Measurements from ENCODE around the gene MMP14. TPM values are rescaled to one million over a fixed set of nuclear protein-coding genes. Genes with fewer than 3 reads are reported as not detected.

The MMP14 gene
- 326 and 383 TPM in 2 replicates for total RNA-seq

DNA sequence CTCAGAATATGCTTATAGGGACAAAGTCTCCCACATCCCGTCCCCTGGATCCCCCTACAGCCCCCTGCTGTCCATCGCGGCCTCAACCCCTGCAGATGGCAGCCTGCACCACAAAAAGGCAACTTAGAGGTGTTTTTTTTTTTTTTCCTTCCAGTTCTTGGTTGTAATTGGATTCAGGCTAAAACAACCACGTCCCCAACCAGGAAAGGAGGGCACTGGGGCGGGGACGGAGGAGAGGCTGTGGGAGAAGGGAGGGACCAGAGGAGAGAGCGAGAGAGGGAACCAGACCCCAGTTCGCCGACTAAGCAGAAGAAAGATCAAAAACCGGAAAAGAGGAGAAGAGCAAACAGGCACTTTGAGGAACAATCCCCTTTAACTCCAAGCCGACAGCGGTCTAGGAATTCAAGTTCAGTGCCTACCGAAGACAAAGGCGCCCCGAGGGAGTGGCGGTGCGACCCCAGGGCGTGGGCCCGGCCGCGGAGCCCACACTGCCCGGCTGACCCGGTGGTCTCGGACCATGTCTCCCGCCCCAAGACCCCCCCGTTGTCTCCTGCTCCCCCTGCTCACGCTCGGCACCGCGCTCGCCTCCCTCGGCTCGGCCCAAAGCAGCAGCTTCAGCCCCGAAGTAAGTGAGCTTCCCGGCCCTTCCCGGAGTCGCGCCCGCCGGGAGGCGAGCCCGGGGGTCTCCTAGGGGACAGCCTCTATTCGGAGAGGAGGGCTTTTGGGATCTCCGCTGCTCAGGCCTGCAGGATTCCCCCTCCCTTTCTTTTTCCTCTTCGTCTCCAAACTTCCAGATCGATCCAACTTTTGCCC lies at the start of gene MMP14:
MMP14 (plus strand) TSS at position 285 of the 813 bp plus-strand sequence; CDS start at position 518, 233 bp downstream.

DNA sequence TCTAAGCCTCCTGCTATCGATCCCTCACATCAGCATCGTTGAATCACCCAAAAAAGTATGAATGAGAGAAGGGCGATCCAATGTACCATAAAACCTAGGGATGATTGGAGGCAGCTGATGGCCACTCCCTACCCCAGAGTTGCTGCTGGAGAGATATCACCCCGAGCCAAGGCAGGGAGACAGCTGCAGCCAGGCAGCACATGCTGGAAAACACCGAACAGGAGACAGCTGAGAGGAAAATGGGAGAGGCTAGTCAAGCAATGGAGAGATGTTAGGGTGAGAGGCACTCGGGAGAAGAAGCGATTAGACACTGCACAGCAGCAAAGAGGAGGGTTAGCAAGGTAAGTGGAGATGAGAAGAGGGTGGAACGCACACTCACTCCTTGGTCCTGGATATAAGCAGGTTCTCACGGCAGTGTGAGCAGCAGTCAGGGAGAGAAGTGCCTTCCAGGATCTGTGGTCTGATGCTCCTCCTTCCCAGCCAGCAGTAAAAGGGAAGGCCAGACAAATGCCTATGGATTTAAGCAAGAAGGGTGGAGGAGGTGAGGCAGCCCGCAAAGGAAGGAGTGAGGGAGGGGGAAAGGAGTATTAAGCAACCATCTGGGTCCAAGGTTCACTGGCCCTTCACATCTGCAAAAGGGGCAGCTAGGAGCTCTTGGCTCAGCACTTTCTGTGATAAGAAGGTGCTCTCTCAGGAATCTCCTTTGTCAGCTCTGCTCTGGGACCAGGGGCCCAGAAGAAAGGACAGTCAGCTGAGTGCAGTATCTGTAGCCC lies 21.3 kb upstream of the MMP14 start, which contains the start of gene SLC7A7:
SLC7A7 (minus strand) TSS at position 495 of the 773 bp plus-strand sequence. CDS start 2,037 bp downstream, outside the sequence.

DNA sequence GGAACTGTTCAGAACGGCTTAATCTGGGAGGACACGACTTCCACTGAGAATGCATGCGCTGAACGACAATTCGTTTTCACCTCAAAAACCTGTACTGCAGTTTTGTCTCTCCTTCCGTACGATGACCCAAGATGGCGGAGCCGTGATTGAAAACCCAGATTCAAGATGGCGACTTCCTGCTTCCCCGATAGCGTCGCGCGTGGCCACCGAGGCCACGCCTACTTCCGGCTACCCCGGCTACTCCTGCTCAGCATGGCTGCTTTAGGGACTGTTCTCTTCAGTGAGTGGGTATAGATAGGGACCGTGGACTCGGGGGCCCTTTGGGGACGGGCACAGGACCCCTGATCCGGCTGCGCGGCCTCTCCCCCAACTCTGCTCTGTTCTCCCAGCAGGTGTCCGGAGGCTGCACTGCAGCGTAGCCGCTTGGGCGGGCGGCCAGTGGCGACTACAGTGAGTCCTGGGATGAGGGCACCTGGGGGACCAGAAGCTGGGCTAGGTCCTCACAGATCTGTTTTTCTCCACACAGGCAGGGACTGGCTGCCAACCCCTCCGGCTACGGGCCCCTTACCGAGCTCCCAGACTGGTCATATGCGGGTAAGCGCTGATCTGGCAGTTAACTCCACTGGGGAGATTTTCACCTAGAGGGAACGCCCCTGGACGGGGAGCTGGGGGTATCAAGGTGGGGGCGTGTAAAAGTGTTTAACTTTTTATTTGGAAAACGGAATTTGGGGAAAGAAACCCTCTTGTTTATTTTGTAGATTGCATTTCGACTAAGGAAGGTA lies 6.5 kb upstream of the MMP14 start, which contains the start of gene MRPL52:
MRPL52 (plus strand) TSS at position 227 of the 782 bp plus-strand sequence; CDS start at position 253, 26 bp downstream.

DNA sequence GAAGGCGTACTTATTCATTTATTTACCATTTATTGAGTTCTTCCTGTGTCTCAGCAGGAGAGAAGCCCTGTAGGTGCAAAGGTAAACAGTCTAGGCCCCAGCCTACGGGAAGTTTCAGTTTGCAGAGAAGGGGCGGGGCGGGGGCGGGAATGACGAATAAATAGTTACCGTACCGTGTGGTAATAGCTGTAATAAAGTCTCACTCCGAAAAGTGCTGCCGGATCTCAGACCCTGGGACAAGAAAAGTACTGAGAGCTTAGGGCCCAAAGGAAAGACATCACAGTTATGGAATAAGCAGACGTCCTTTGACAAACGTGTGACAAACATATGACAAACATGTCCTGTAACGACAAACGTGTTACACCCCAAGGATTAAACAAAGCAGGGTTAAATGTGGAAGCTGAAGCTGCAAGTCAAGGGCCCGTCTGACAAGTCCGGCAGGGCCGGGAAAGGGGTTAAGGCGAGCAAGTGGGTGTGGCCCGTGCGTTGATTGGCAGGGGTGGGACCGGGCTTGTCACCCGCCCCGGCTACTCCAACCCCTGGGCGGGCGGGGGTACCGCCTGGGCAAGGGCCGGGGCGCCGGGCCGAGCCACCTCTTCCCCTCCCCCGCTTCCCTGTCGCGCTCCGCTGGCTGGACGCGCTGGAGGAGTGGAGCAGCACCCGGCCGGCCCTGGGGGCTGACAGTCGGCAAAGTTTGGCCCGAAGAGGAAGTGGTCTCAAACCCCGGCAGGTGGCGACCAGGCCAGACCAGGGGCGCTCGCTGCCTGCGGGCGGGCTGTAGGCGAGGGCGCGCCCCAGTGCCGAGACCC lies 35.0 kb downstream of the MMP14 start, which contains the start of gene LRP10:
LRP10 (plus strand) TSS at position 517 of the 809 bp plus-strand sequence. CDS start 564 bp downstream, outside the sequence.

DNA sequence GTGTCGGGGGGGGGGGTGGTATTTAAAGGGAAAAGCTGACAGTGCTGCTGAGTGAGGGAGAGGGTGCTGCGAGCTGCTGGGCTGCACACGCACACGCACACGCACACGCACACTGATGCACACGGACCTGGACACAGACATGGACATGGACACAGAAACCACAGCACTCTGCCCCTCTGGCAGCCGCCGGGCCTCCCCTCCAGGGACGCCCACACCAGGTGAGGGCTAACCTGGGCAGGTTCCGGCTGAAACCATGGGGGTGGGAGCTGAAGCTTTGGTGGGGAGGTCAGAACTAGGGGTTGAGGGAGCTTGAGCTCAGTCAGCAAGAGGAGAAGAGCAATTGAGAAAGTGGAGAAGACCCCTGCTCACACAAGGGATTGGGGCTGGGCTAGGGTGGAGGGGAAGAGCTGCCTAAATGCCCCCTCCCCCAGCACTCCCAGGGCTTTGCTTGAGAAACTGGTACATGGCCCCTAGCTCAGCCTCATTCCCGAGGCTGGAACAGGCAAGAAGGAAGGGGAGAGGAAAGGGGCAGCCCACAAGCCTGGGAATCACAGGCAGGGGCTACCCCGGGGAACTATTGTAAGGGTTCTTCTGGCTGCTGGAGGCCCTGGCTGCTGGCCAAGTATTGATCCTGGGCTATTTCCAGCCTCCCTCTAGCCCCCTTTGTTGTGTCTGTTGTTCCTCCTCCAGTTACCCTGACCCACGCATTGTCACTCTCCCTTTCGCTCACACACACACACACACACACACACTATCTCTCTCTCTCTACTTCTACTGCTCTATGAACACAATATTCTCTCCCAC lies 47.0 kb downstream of the MMP14 start, which contains the start of gene REM2:
REM2 (plus strand) TSS at position 50 of the 804 bp plus-strand sequence; CDS start at position 116, 66 bp downstream.

Other genes with a start within 250 kb of the MMP14 start
- 350 and 376 TPM in 2 replicates for gene DAD1, start 247.4 kb upstream of the MMP14 start, total RNA-seq
- gene ABHD4, start 238.3 kb upstream of the MMP14 start, total RNA-seq: 6.9 and 24.8 TPM in 2 replicates
- gene OR6J1, start 192.2 kb upstream of the MMP14 start, total RNA-seq: not detected in 2 replicates
- 37.0 and 39.5 TPM in 2 replicates for gene OXA1L, start 69.9 kb upstream of the MMP14 start, total RNA-seq
- gene SLC7A7, start 21.1 kb upstream of the MMP14 start, total RNA-seq: 18.2 and 21.4 TPM in 2 replicates
- 23.1 and 56.4 TPM in 2 replicates for gene MRPL52, start 6.7 kb upstream of the MMP14 start, total RNA-seq
- gene LRP10, start 35.2 kb downstream of the MMP14 start, total RNA-seq: 57.1 and 72.7 TPM in 2 replicates
- under 0.01 TPM in 1 of 2 replicates, not detected in the other for gene REM2, start 46.6 kb downstream of the MMP14 start, total RNA-seq
- gene RBM23, start 82.6 kb downstream of the MMP14 start, total RNA-seq: 53.1 and 64.0 TPM in 2 replicates
- 43.1 and 128 TPM in 2 replicates for gene PRMT5, start 92.8 kb downstream of the MMP14 start, total RNA-seq
- 33.7 and 45.9 TPM in 2 replicates for gene HAUS4, start 120.5 kb downstream of the MMP14 start, total RNA-seq
- 47.0 and 53.0 TPM in 2 replicates for gene AJUBA, start 146.0 kb downstream of the MMP14 start, total RNA-seq
- gene C14orf93, start 173.6 kb downstream of the MMP14 start, total RNA-seq: 5.8 and 7.0 TPM in 2 replicates
- 283 and 415 TPM in 2 replicates for gene PSMB5, start 198.3 kb downstream of the MMP14 start, total RNA-seq
- under 0.01 TPM in 1 of 2 replicates, not detected in the other for gene PSMB11, start 205.6 kb downstream of the MMP14 start, total RNA-seq
- 6.2 and 10.2 TPM in 2 replicates for gene CDH24, start 220.9 kb downstream of the MMP14 start, total RNA-seq

Data from regular cardiac myocyte (primary cell).